ENCODE data around the gene WDFY3. TPM values are rescaled to one million over a fixed set of nuclear protein-coding genes. Genes with fewer than 3 reads are reported as not detected.

Gene WDFY3
- polyA plus RNA-seq, 2 of the 4 experiments (the other 2 are of a cell fraction) = 6.6 to 25.1 TPM

DNA sequence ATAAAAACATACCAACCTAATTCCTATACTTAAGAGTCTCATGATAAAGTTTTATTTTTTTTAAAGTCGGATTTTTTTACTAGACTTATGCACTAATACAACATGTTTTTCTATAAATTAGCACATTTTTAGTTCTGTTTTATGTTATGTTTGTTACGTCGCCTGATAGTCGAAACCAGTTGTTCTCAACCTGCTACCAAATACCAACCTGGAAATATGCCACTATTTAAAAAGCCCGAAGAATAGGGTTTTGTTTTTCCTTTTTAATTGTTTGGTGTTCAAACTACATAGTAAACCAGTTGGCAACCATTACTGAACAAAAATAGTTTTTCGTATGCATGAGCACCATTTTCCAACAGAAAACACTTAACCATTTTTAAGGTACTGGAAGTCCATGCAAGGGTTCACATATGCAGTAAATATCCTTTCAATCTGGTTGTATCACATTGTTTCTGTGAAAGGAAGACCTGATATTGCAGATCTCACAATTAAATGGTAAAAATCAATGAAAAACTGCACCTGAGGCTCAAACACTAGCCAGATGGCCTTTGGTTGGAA, 1.4 kb downstream of the WDFY3 start:
- 57% methylated on average over 6 of the region's 6 CpGs for WGBS (ENCODE audit: missing lambda C conversion rate)
- POLR2A ChIA-PET = no interaction called here
- peak overlapping the region; percentile 92 to 98 for H3K27ac ChIP-seq

GRCh38 chr4:84962102-84962501, 4.4 kb downstream of the WDFY3 start:
- Histone ChIP-seq H3K4me1 (peaks cover 38% of the 10 kb centered on the region), H3K4me2 (no peak overlapping the region), H3K9me3 (no peaks in the 10 kb centered on the region), H3K4me3 (no peak overlapping the region), H3K27ac (no peak overlapping the region)
- DNase-seq (ENCODE audit: low read depth in 1 of 2, low spot score in 1 of 2) (no peak), ATAC-seq (no peak), FAIRE-seq (no peak)
- ChIA-PET POLR2A (no interaction called here), CTCF (interaction anchor here (0.7 kb wide), 1 partner anchor 282 kb away, joined by 3 read pairs; no protein-coding TSS in a partner anchor)
- TF ChIP-seq, protein P1, sequence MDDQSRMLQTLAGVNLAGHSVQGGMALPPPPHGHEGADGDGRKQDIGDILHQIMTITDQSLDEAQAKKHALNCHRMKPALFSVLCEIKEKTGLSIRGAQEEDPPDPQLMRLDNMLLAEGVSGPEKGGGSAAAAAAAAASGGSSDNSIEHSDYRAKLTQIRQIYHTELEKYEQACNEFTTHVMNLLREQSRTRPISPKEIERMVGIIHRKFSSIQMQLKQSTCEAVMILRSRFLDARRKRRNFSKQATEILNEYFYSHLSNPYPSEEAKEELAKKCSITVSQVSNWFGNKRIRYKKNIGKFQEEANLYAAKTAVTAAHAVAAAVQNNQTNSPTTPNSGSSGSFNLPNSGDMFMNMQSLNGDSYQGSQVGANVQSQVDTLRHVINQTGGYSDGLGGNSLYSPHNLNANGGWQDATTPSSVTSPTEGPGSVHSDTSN (IDR thresholded peaks at IDR 0.05) = no peak
- TF ChIP-seq CTCF (IDR thresholded peaks at IDR 0.05) = no peak
- TF ChIP-seq RFX5 (IDR thresholded peaks at IDR 0.05) = no peak
- no peak for TF ChIP-seq FOSL2 (IDR thresholded peaks at IDR 0.05)
- TF ChIP-seq FOSL2 (CRISPR knock-in tag; IDR thresholded peaks at IDR 0.05) = no peak
- no peak for TF ChIP-seq PHF8 (IDR thresholded peaks at IDR 0.05; ENCODE audit: borderline replicate concordance, low read depth)
- TF ChIP-seq SREBF2 (IDR thresholded peaks at IDR 0.05) = no peak
- WGBS (ENCODE audit: missing lambda C conversion rate) = 86% methylated on average over 5 of the region's 5 CpGs

More for the DNA sequence above, 1.4 kb downstream of the WDFY3 start:
- H3K4me1 ChIP-seq = peaks cover 21% of the 10 kb centered on the region; the same call in 2 of the 3 replicates
- H3K4me2 ChIP-seq = peak overlapping the region; percentile 83
- DNase-seq (ENCODE audit: low read depth in 1 of 2, low spot score in 1 of 2) = no peak
- no peaks in the 10 kb centered on the region for H3K9me3 ChIP-seq
- no peak for FAIRE-seq
- H3K4me3 ChIP-seq = peak overlapping the region; percentile 91
- TF ChIP-seq SMC3 (IDR thresholded peaks at IDR 0.05) (0 out of 3 replicates have a peak, but pooled peaks have one; percentile 0), ESRRA (IDR thresholded peaks at IDR 0.05; ENCODE audit: borderline replicate concordance, low read length) (no peak)
- no peak for ATAC-seq
- CTCF ChIA-PET = interaction anchor here (1.2 to 2.5 kb wide), 2 partner anchors 11 to 215 kb away, joined by 4 to 13 read pairs; no protein-coding TSS in a partner anchor

GRCh38 chr4:84958434-84958833, 8.1 kb downstream of the WDFY3 start:
- FAIRE-seq = no peak
- CTCF ChIA-PET = interaction anchor here (1.0 to 1.4 kb wide), 2 partner anchors 9 to 13 kb away, joined by 3 to 4 read pairs; no protein-coding TSS in a partner anchor

More at GRCh38 chr4:84958434-84958833, 8.1 kb downstream of the WDFY3 start:
- Histone ChIP-seq H3K9me3 (no peaks in the 10 kb centered on the region), H3K4me3 (no peak overlapping the region), H3K27ac (peak overlapping the region in 1 of 2 experiments; percentile 11; a peak in 1 of 6 replicates), H3K4me1 (peaks cover 52% of the 10 kb centered on the region), H3K4me2 (peak overlapping the region; percentile 61)
- TF ChIP-seq HDAC2 (IDR thresholded peaks at IDR 0.05) (no peak), RCOR1 (IDR thresholded peaks at IDR 0.05; ENCODE audit: low read depth, low read length) (no peak), RAD21 (conservative IDR thresholded peaks at IDR 0.05 in 1 of 2, IDR thresholded peaks at IDR 0.05 in 1 of 2) (no peak), TFCP2L1 (CRISPR knock-in tag; IDR thresholded peaks at IDR 0.05) (no peak), ZNF302 (CRISPR knock-in tag; IDR thresholded peaks at IDR 0.05) (no peak), ZSCAN20 (CRISPR knock-in tag; IDR thresholded peaks at IDR 0.05) (no peak), MAFK (IDR thresholded peaks at IDR 0.05; ENCODE audit: partially characterized antibody) (no peak), HMGXB4 (CRISPR knock-in tag; IDR thresholded peaks at IDR 0.05; ENCODE audit: borderline replicate concordance) (no peak), HOXB5 (CRISPR knock-in tag; IDR thresholded peaks at IDR 0.05) (no peak), EHF (CRISPR knock-in tag; IDR thresholded peaks at IDR 0.05) (no peak), CEBPB (IDR thresholded peaks at IDR 0.05) (no peak), CHD2 (IDR thresholded peaks at IDR 0.05; ENCODE audit: low read length, partially characterized antibody) (no peak), JUNB (IDR thresholded peaks at IDR 0.05) (no peak), TP53 (CRISPR knock-in tag; IDR thresholded peaks at IDR 0.05) (no peak), CBX2 (IDR thresholded peaks at IDR 0.05; ENCODE audit: borderline replicate concordance, low read depth) (no peak)
- TF ChIP-seq, protein P2, sequence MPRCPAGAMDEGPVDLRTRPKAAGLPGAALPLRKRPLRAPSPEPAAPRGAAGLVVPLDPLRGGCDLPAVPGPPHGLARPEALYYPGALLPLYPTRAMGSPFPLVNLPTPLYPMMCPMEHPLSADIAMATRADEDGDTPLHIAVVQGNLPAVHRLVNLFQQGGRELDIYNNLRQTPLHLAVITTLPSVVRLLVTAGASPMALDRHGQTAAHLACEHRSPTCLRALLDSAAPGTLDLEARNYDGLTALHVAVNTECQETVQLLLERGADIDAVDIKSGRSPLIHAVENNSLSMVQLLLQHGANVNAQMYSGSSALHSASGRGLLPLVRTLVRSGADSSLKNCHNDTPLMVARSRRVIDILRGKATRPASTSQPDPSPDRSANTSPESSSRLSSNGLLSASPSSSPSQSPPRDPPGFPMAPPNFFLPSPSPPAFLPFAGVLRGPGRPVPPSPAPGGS (IDR thresholded peaks at IDR 0.05) = no peak
- ATAC-seq = peak; percentile 13 to 67; a peak in 3 of 6 replicates
- POLR2A ChIA-PET = no interaction called here
- no peak for DNase-seq (ENCODE audit: low read depth in 1 of 2, low spot score in 1 of 2)
